Measurements from ENCODE around the gene COG4.

COG4 gene

GRCh38 chr16:70523743-70524398 is 517 bp upstream of the COG4 start, which contains the start of gene SF3B3:
TSS of gene SF3B3 (plus strand) at chr16:70523816. CDS start at chr16:70526657, 2,841 bp downstream.
- TF ChIP-seq TAF1 (IDR thresholded peaks at IDR 0.05; ENCODE audit: borderline replicate concordance, insufficient read depth, low read length): peak; percentile 94
- TF ChIP-seq FOXP2 (optimal IDR thresholded peaks at IDR 0.05; ENCODE audit: borderline replicate concordance, extremely low read depth, extremely low read length, insufficient read depth): no peak
- TF ChIP-seq SIN3A (IDR thresholded peaks at IDR 0.05; ENCODE audit: borderline replicate concordance, insufficient read depth, low read length): no peak
- TF ChIP-seq REST (IDR thresholded peaks at IDR 0.05; ENCODE audit: insufficient read depth in 1 of 2, low read depth in 2 of 2, low read length in 2 of 2): peak; percentile 19 to 73; a peak in 2 of 4 replicates
- peak; percentile 86; the same call in 1 of the 2 replicates for TF ChIP-seq POLR2AphosphoS5 (IDR thresholded peaks at IDR 0.05; ENCODE audit: low read depth, low read length)

- TF ChIP-seq TAF1 (IDR thresholded peaks at IDR 0.05; ENCODE audit: borderline replicate concordance, insufficient read depth, low read length) (no peak), POLR2AphosphoS5 (IDR thresholded peaks at IDR 0.05; ENCODE audit: low read depth, low read length) (no peak), FOXP2 (optimal IDR thresholded peaks at IDR 0.05; ENCODE audit: borderline replicate concordance, extremely low read depth, extremely low read length, insufficient read depth) (no peak), SIN3A (IDR thresholded peaks at IDR 0.05; ENCODE audit: borderline replicate concordance, insufficient read depth, low read length) (no peak), REST (IDR thresholded peaks at IDR 0.05; ENCODE audit: insufficient read depth in 1 of 2, low read depth in 2 of 2, low read length in 2 of 2) (no peak)
These were observed 908 bp downstream of the COG4 start for GRCh38 chr16:70522216-70523075.

DNA sequence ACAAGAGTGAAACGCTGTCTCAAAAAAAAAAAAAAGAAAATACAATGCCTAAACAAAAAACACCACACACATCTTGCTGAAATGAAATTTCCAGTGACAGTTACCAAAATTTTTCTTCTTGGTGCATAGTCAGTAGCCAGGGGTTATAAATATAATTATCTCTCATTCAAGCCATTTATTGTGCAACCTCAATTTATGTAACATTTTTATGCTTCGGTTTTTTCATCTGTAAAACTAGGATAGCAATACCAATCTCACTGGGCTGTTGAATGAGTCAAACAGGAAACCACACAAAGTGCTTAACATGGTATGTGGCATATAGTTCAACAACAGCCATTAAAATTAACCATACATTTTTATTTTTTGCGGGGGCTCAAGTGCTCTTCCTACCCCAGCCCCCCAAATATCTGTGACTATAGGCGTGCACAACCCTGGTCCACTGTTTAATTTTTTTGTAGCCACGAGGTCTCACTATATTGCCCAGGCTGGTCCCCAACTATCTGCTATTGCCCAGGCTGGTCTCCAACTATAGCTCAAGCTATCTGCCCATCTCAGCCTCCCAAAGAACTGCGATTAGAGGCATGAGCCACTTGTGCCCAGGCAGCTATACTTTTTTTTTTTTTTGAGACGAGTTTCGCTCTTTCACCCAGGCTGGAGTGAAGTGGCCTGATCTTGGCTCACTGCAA is 2.6 kb downstream of the COG4 start:
- TF ChIP-seq FOXP2 (optimal IDR thresholded peaks at IDR 0.05; ENCODE audit: borderline replicate concordance, extremely low read depth, extremely low read length, insufficient read depth): no peak
- TF ChIP-seq POLR2AphosphoS5 (IDR thresholded peaks at IDR 0.05; ENCODE audit: low read depth, low read length): no peak
- TF ChIP-seq SIN3A (IDR thresholded peaks at IDR 0.05; ENCODE audit: borderline replicate concordance, insufficient read depth, low read length): no peak
- no peak for TF ChIP-seq TAF1 (IDR thresholded peaks at IDR 0.05; ENCODE audit: borderline replicate concordance, insufficient read depth, low read length)

DNA sequence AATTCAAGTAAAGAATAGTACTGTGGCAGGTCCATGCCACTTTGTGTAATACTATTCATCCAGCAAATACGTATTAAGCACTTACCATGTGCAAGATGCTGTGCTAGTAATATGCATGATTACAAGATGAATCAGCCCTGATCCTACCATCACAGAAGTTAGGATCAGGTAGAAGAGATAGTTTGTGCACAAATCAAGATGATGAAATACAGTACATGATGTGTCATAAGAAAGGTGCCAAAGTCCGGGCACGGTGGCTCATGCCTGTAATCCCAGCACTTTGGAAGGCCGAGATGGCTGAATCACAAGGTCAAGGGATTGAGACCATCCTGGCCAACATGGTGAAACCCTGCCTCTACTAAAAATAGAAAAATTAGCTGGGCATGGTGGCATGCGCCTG is 10.9 kb downstream of the COG4 start:
- no peak for TF ChIP-seq POLR2AphosphoS5 (IDR thresholded peaks at IDR 0.05; ENCODE audit: low read depth, low read length)

- no peak for TF ChIP-seq SIN3A (IDR thresholded peaks at IDR 0.05; ENCODE audit: borderline replicate concordance, insufficient read depth, low read length)
- TF ChIP-seq FOXP2 (optimal IDR thresholded peaks at IDR 0.05; ENCODE audit: borderline replicate concordance, extremely low read depth, extremely low read length, insufficient read depth): no peak
- no peak for TF ChIP-seq POLR2AphosphoS5 (IDR thresholded peaks at IDR 0.05; ENCODE audit: low read depth, low read length)
- TF ChIP-seq REST (IDR thresholded peaks at IDR 0.05; ENCODE audit: insufficient read depth in 1 of 2, low read depth in 2 of 2, low read length in 2 of 2): no peak
- TF ChIP-seq TAF1 (IDR thresholded peaks at IDR 0.05; ENCODE audit: borderline replicate concordance, insufficient read depth, low read length): no peak
These were observed 11.5 kb downstream of the COG4 start for GRCh38 chr16:70511833-70512232.
